HepG2 (cell line): ENCODE data around the gene LGR6. TPM values are rescaled to one million over a fixed set of nuclear protein-coding genes. Genes with fewer than 3 reads are reported as not detected.
A peak's percentile ranks its signal among the peaks of the same experiment; 100 is the strongest.

Experiments used
- AGO2 ChIP-seq: fragments of 200-400 bp; formaldehyde crosslinking; optimal IDR thresholded peaks from 2 replicates; pipeline ENCODE3; 2017; ENCODE audit warnings: mild to moderate bottlenecking, low read depth, low read length, moderate library complexity
- CREM ChIP-seq, 2 experiments: sonication (generic) in 1 of 2; formaldehyde crosslinking in 1 of 2; IDR thresholded peaks; 2 replicates each; pipeline versions ENCODE4 v1.4.0 to v1.6.1; 2016 to 2020; ENCODE audit warnings: antibody characterized with exemption in 1 of 2, mild to moderate bottlenecking in 1 of 2, missing genetic modification reagents in 1 of 2
- POLR2A ChIP-seq, 2 experiments: IDR thresholded peaks; 2 replicates each; pipeline ENCODE4 v1.6.1; 2011; ENCODE audit warnings: low read depth in 2 of 2, low read length in 2 of 2, mild to moderate bottlenecking in 1 of 2, moderate library complexity in 1 of 2; ENCODE audit not compliant: insufficient read depth in 1 of 2
- SMAD9 ChIP-seq: sonication (generic); formaldehyde crosslinking; IDR thresholded peaks from 2 replicates; pipeline ENCODE4 v1.5.1; 2020; ENCODE audit warnings: mild to moderate bottlenecking, missing genetic modification reagents
- TCF12 ChIP-seq, 2 experiments: fragments of 450-650 bp in 1 of 2; sonication (generic) in 1 of 2; formaldehyde crosslinking in 1 of 2; IDR thresholded peaks; 2 replicates each; pipeline versions ENCODE4 v1.6.1 to v1.8.0; 2017 to 2022; ENCODE audit warnings: antibody characterized with exemption in 1 of 2, mild to moderate bottlenecking in 1 of 2, missing genetic modification reagents in 1 of 2, moderate library complexity in 1 of 2
- TEAD2 ChIP-seq: sonication (generic); formaldehyde crosslinking; IDR thresholded peaks from 2 replicates; pipeline ENCODE4 v1.9.0; 2021; ENCODE audit warnings: missing genetic modification reagents
- TSC22D2 ChIP-seq: sonication (generic); formaldehyde crosslinking; IDR thresholded peaks from 2 replicates; pipeline ENCODE4 v1.5.1; 2020; ENCODE audit warnings: missing genetic modification reagents, mild to moderate bottlenecking, borderline replicate concordance
- ZBTB7B ChIP-seq: sonication (generic); formaldehyde crosslinking; IDR thresholded peaks from 2 replicates; pipeline ENCODE4 v1.4.0; 2020; ENCODE audit warnings: missing genetic modification reagents
- ZBTB8A ChIP-seq: sonication (generic); formaldehyde crosslinking; IDR thresholded peaks from 2 replicates; pipeline ENCODE4 v1.4.0; 2020; ENCODE audit warnings: mild to moderate bottlenecking, low read depth, missing genetic modification reagents, borderline replicate concordance
- ZNF160 ChIP-seq: sonication (generic); formaldehyde crosslinking; IDR thresholded peaks from 2 replicates; pipeline ENCODE4 v1.8.0; 2022; ENCODE audit warnings: mild to moderate bottlenecking, inconsistent platforms, missing genetic modification reagents
- ZNF20 ChIP-seq: sonication (generic); formaldehyde crosslinking; IDR thresholded peaks from 2 replicates; pipeline ENCODE4 v1.4.0; 2020; ENCODE audit warnings: mild to moderate bottlenecking, moderate library complexity, missing genetic modification reagents
- ZNF383 ChIP-seq: sonication (generic); formaldehyde crosslinking; IDR thresholded peaks from 2 replicates; pipeline ENCODE4 v1.4.0; 2020; ENCODE audit warnings: missing genetic modification reagents, mild to moderate bottlenecking, borderline replicate concordance
- ZNF510 ChIP-seq: sonication (generic); formaldehyde crosslinking; IDR thresholded peaks from 2 replicates; pipeline ENCODE4 v1.4.0; 2020; ENCODE audit warnings: low read depth, mild to moderate bottlenecking, missing genetic modification reagents
- ZNF605 ChIP-seq: sonication (generic); formaldehyde crosslinking; IDR thresholded peaks from 2 replicates; pipeline ENCODE4 v1.8.0; 2022; ENCODE audit warnings: mild to moderate bottlenecking, missing genetic modification reagents
- ZNF607 ChIP-seq: sonication (generic); formaldehyde crosslinking; IDR thresholded peaks from 2 replicates; pipeline ENCODE4 v1.5.1; 2020; ENCODE audit warnings: missing genetic modification reagents, mild to moderate bottlenecking, borderline replicate concordance
- polyA plus RNA-seq, 8 experiments: library from polyadenylated mRNA; depleted of rRNA in 3 of 8; stranded (reverse) in 7 of 8; unstranded in 1 of 8; fragments of >200 nt; fragmentation: Illumina TruSeq in 4 of 8; extraction: Trizol in 4 of 8; gene quantifications; 2 replicates each; pipeline versions ENCODE4 v1.2.1 to v1.2.3, GENCODE V29; 2011 to 2016; ENCODE audit warnings: low read depth in 4 of 8, missing spikeins in 1 of 8, mixed read lengths in 1 of 8; ENCODE audit not compliant: insufficient read depth in 1 of 8
- total RNA-seq, 5 experiments: library from RNA; depleted of rRNA; stranded (reverse); fragments of >200 nt; fragmentation: Illumina TruSeq; extraction: Trizol; gene quantifications; 2 replicates each; pipeline ENCODE4 v1.2.3, GENCODE V29; 2016; ENCODE audit warnings: low read depth in 1 of 5
- TF ChIP-seq, protein P1 (sequence below): sonication (generic); formaldehyde crosslinking; IDR thresholded peaks from 2 replicates; pipeline ENCODE4 v1.5.1; 2020; ENCODE audit warnings: mild to moderate bottlenecking, missing genetic modification reagents, borderline replicate concordance
- TF ChIP-seq, protein P2 (sequence below): sonication (generic); formaldehyde crosslinking; conservative IDR thresholded peaks from 2 replicates; pipeline ENCODE4 v1.4.0; 2020; ENCODE audit warnings: missing genetic modification reagents
- TF ChIP-seq, protein P3 (sequence below): sonication (generic); formaldehyde crosslinking; IDR thresholded peaks from 2 replicates; pipeline ENCODE4 v1.4.0; 2020; ENCODE audit warnings: missing genetic modification reagents, borderline replicate concordance
- TF ChIP-seq, protein P4 (sequence below), 2 experiments: sonication (generic) in 1 of 2; formaldehyde crosslinking in 1 of 2; IDR thresholded peaks; 2 replicates each; pipeline versions ENCODE4 v1.4.0 to v1.6.1; 2018 to 2020; ENCODE audit warnings: missing genetic modification reagents in 2 of 2, borderline replicate concordance in 1 of 2, low read depth in 1 of 2, mild to moderate bottlenecking in 1 of 2, missing biosample characterization in 1 of 2
- TF ChIP-seq, protein P5 (sequence below): IDR thresholded peaks from 2 replicates; pipeline ENCODE4 v1.6.1; 2016; ENCODE audit warnings: low read depth, borderline replicate concordance
- TF ChIP-seq, protein P6 (sequence below): sonication (generic); formaldehyde crosslinking; IDR thresholded peaks from 2 replicates; pipeline ENCODE4 v1.5.0; 2020; ENCODE audit warnings: mild to moderate bottlenecking, missing genetic modification reagents, moderate library complexity

Gene LGR6
- total and polyA plus RNA-seq, 2 of the 13 experiments (the other 11 are each of a cell fraction or from before 2014, with no cell fraction given) = 0.07 TPM; not detected in 1

DNA sequence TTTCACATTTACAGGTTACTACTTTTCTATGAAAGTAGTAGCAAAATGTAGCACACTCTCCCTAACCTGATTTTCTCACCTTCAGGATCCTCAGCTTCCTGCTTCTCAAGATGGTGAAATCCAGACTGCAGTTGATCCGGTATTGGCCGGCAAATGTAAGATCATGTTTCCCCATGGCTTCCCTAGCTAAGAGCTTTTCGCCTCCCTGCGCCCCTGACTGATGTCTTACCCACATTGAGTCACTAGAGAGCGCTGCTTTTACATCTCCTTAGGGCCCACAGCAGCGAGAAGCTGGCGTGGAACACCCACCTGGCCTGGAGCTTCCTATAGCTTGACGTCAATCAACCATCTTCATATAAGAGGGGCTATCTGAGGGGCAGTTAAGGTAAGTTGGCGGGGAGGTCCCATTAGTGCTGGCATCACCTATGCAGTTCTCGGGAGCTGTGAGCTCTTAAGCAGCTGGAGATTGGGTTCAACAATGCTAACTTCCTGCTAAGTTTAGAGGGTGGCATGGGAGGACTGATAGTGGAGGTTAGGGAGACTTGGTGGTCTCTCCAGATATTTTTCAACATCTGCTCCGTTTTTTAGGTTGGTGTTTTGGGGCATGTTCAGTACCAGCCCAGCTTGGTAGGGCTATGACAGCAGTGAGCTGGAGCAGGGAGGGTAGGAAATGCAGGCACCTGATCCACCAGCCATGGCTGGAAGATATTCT, 38.7 kb upstream of the LGR6 start (continued):
- TF ChIP-seq, protein P1, sequence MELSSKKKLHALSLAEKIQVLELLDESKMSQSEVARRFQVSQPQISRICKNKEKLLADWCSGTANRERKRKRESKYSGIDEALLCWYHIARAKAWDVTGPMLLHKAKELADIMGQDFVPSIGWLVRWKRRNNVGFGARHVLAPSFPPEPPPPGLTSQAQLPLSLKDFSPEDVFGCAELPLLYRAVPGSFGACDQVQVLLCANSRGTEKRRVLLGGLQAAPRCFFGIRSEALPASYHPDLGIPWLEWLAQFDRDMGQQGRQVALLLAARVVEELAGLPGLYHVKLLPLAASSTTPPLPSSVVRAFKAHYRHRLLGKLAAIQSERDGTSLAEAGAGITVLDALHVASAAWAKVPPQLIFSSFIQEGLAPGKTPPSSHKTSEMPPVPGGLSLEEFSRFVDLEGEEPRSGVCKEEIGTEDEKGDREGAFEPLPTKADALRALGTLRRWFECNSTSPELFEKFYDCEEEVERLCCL (CRISPR knock-in tag) = no peak
- TF ChIP-seq ZNF607 (CRISPR knock-in tag) (no peak), SMAD9 (no peak), ZBTB8A (no peak), CREM (IDR thresholded peaks at IDR 0.05) (no peak), CREM (CRISPR knock-in tag; IDR thresholded peaks at IDR 0.05) (no peak), TCF12 (IDR thresholded peaks at IDR 0.05) (no peak), TCF12 (CRISPR knock-in tag; IDR thresholded peaks at IDR 0.05) (no peak), ZNF383 (CRISPR knock-in tag) (no peak), ZNF160 (CRISPR knock-in tag) (no peak), AGO2 (no peak), POLR2A (IDR thresholded peaks at IDR 0.05; ENCODE audit: insufficient read depth in 1 of 2, low read depth in 2 of 2, low read length in 2 of 2) (no peak), ZNF20 (CRISPR knock-in tag) (no peak), TEAD2 (no peak), ZBTB7B (no peak), ZNF510 (CRISPR knock-in tag) (no peak), TSC22D2 (CRISPR knock-in tag) (no peak), ZNF605 (CRISPR knock-in tag) (no peak)
- TF ChIP-seq, protein P2, sequence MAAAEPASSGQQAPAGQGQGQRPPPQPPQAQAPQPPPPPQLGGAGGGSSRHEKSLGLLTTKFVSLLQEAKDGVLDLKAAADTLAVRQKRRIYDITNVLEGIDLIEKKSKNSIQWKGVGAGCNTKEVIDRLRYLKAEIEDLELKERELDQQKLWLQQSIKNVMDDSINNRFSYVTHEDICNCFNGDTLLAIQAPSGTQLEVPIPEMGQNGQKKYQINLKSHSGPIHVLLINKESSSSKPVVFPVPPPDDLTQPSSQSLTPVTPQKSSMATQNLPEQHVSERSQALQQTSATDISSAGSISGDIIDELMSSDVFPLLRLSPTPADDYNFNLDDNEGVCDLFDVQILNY (CRISPR knock-in tag) = no peak
- TF ChIP-seq, protein P3, sequence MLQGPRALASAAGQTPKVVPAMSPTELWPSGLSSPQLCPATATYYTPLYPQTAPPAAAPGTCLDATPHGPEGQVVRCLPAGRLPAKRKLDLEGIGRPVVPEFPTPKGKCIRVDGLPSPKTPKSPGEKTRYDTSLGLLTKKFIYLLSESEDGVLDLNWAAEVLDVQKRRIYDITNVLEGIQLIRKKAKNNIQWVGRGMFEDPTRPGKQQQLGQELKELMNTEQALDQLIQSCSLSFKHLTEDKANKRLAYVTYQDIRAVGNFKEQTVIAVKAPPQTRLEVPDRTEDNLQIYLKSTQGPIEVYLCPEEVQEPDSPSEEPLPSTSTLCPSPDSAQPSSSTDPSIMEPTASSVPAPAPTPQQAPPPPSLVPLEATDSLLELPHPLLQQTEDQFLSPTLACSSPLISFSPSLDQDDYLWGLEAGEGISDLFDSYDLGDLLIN (CRISPR knock-in tag) = no peak
- TF ChIP-seq, protein P4, sequence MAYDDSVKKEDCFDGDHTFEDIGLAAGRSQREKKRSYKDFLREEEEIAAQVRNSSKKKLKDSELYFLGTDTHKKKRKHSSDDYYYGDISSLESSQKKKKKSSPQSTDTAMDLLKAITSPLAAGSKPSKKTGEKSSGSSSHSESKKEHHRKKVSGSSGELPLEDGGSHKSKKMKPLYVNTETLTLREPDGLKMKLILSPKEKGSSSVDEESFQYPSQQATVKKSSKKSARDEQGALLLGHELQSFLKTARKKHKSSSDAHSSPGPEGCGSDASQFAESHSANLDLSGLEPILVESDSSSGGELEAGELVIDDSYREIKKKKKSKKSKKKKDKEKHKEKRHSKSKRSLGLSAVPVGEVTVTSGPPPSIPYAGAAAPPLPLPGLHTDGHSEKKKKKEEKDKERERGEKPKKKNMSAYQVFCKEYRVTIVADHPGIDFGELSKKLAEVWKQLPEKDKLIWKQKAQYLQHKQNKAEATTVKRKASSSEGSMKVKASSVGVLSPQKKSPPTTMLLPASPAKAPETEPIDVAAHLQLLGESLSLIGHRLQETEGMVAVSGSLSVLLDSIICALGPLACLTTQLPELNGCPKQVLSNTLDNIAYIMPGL (CRISPR knock-in tag; IDR thresholded peaks at IDR 0.05; ENCODE audit: borderline replicate concordance in 1 of 2, low read depth in 1 of 2) = 0 out of 4 replicates have a peak, but pooled peaks of 1 of the 2 experiments have one; percentile 26
- TF ChIP-seq, protein P5, sequence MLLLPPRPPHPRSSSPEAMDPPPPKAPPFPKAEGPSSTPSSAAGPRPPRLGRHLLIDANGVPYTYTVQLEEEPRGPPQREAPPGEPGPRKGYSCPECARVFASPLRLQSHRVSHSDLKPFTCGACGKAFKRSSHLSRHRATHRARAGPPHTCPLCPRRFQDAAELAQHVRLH (CRISPR knock-in tag) = no peak
- TF ChIP-seq, protein P6, sequence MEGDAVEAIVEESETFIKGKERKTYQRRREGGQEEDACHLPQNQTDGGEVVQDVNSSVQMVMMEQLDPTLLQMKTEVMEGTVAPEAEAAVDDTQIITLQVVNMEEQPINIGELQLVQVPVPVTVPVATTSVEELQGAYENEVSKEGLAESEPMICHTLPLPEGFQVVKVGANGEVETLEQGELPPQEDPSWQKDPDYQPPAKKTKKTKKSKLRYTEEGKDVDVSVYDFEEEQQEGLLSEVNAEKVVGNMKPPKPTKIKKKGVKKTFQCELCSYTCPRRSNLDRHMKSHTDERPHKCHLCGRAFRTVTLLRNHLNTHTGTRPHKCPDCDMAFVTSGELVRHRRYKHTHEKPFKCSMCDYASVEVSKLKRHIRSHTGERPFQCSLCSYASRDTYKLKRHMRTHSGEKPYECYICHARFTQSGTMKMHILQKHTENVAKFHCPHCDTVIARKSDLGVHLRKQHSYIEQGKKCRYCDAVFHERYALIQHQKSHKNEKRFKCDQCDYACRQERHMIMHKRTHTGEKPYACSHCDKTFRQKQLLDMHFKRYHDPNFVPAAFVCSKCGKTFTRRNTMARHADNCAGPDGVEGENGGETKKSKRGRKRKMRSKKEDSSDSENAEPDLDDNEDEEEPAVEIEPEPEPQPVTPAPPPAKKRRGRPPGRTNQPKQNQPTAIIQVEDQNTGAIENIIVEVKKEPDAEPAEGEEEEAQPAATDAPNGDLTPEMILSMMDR (CRISPR knock-in tag) = peak; percentile 70
